ENCODE results near the gene SNX20.

The SNX20 gene

GRCh38 chr16:50688083-50688482, 7.0 kb upstream of the SNX20 start:
- H3K27ac ChIP-seq = no peak overlapping the region
- no peak for TF ChIP-seq CTCF (IDR thresholded peaks at IDR 0.05)
- TF ChIP-seq ZFX (IDR thresholded peaks at IDR 0.05; ENCODE audit: borderline replicate concordance) = no peak

- TF ChIP-seq CTCF (IDR thresholded peaks at IDR 0.05) (no peak), ZFX (IDR thresholded peaks at IDR 0.05; ENCODE audit: borderline replicate concordance) (no peak)
- no peak overlapping the region for H3K27ac ChIP-seq
Measured at GRCh38 chr16:50685462-50686063, 4.5 kb upstream of the SNX20 start.

GRCh38 chr16:50684823-50685461, 3.8 kb upstream of the SNX20 start:
- no peak for TF ChIP-seq ZFX (IDR thresholded peaks at IDR 0.05; ENCODE audit: borderline replicate concordance)
- TF ChIP-seq CTCF (IDR thresholded peaks at IDR 0.05) = no peak
- no peak overlapping the region for H3K27ac ChIP-seq

GRCh38 chr16:50683689-50684374, 2.7 kb upstream of the SNX20 start:
- no peak overlapping the region for H3K27ac ChIP-seq
- TF ChIP-seq ZFX (IDR thresholded peaks at IDR 0.05; ENCODE audit: borderline replicate concordance) (no peak), CTCF (IDR thresholded peaks at IDR 0.05) (no peak)

- TF ChIP-seq CTCF (IDR thresholded peaks at IDR 0.05) (no peak), ZFX (IDR thresholded peaks at IDR 0.05; ENCODE audit: borderline replicate concordance) (no peak)
- no peak overlapping the region for H3K27ac ChIP-seq
Measured at GRCh38 chr16:50680556-50680893, 587 bp downstream of the SNX20 start.

DNA sequence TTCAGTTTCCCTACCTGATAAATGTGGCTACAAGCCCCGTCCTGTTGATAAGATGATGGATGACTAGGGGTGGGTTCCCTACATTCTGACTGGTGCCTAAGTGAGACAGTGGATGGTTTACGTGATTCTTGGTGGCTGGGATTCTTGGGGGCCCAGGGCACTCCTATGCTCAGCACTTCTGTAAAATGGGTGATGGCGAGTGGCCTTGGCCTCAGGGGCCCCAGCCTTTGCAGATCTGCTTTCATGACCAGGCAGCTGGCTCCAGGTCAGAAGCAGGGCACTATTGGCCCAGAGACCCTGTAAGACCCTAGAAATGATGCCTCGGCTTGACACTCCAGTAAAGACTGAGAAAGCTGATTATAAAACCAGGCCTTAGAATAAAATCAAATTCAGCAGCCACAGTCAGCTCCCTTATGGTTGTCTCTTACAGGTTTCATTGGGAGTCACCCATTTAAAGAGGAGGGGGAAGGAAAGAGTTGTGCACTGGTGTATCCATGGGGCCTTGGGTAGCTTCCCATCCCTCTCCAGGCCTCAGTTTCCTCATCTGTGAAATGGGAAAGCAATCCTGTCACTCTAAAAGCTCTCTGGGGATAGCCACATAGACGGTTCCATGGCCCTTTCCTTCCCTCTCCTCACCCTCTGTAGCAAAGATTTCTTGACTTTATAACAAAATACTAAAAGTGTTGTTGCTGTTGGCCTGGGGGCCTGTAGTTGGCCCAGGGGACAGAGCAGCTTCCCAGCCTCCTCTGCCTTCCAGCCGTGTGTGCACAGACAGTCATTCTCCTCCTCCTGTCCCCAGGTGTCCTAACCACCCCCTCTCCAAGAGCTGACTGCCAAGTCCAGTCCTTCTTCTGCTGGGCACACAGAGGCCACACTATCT, 1.2 kb downstream of the SNX20 start:
- H3K27ac ChIP-seq = no peak overlapping the region
- TF ChIP-seq ZFX (IDR thresholded peaks at IDR 0.05; ENCODE audit: borderline replicate concordance) = no peak
- no peak for TF ChIP-seq CTCF (IDR thresholded peaks at IDR 0.05)

Data from 22Rv1 (cell line).